HepG2 (cell line): ENCODE data around the gene ENGASE. TPM values are rescaled to one million over a fixed set of nuclear protein-coding genes. Genes with fewer than 3 reads are reported as not detected.

ENCODE experiments used
- ATAC-seq: fragments of 200-7000 bp; cut with Tn5 transposase; 3 replicates; pipeline ENCODE4 v1.9.1; 2020; ENCODE audit warnings: mild to moderate bottlenecking, moderate library complexity
- BruUV-seq: library from RNA; stranded (reverse); fragments of 400-500 nt; replicated peaks from 2 replicates; lab custom pipeline; 2021; lab: Mats Ljungman, UMichigan
- CTCF ChIA-PET: fragments of 300-600 bp; formaldehyde crosslinking; extraction: SDS; loops from one replicate; lab custom pipeline; 2021; ENCODE audit warnings: low total read pairs, inconsistent platforms, low intra/inter-chr PET ratio; lab: Yijun Ruan, JAX
- POLR2A ChIA-PET: fragments of 350-600 bp; sonication (Branson Sonifier 250); formaldehyde crosslinking; loops from one replicate; lab custom pipeline; 2020; ENCODE audit warnings: antibody characterized with exemption, inconsistent platforms; lab: Yijun Ruan, JAX
- DNase-seq: peaks from one replicate; pipeline ENCODE4 v3.0.0-alpha.2; 2015; ENCODE audit warnings: low spot score
- FAIRE-seq: peaks from 3 replicates; lab custom pipeline; 2011; peaks lifted over from hg19 to GRCh38; lab: Jason Lieb, UNC
- H2AFZ ChIP-seq: one replicate; pipeline ENCODE4 v1.6.1; 2011; ENCODE audit warnings: low read length, inconsistent platforms
- H3K27ac ChIP-seq: fragments of 300-600 bp; 3 replicates; pipeline ENCODE4 v1.8.0; 2011; ENCODE audit warnings: mixed run types, mild to moderate bottlenecking, mixed read lengths, low read length, inconsistent platforms; ENCODE audit not compliant: insufficient read depth; ENCODE audit errors: extremely low read length
- H3K27me3 ChIP-seq, 2 experiments: fragments of 200-600 bp in 1 of 2; 2 replicates in 1 of 2; 3 replicates in 1 of 2; pipeline versions ENCODE4 v1.6.0 to v1.8.0; 2011; ENCODE audit warnings: low read length in 2 of 2, mild to moderate bottlenecking in 2 of 2, moderate library complexity in 2 of 2, inconsistent platforms in 1 of 2; ENCODE audit not compliant: insufficient read depth in 2 of 2, control insufficient read depth in 1 of 2
- H3K36me3 ChIP-seq, 2 experiments: fragments of 200-600 bp in 1 of 2; replicated peaks in 1 of 2; 2 replicates in 1 of 2; 3 replicates in 1 of 2; pipeline versions ENCODE4 v1.5.1 to v1.8.0; 2011; ENCODE audit warnings: low read length in 2 of 2, inconsistent platforms in 1 of 2; ENCODE audit not compliant: insufficient read depth in 2 of 2, control insufficient read depth in 1 of 2
- H3K4me1 ChIP-seq: 2 replicates; pipeline ENCODE4 v1.5.1; 2012; ENCODE audit warnings: low read length, inconsistent platforms; ENCODE audit not compliant: insufficient read depth
- H3K4me2 ChIP-seq: 2 replicates; pipeline ENCODE4 v1.6.0; 2011; ENCODE audit warnings: low read depth, low read length, inconsistent platforms
- H3K4me3 ChIP-seq, 3 experiments: fragments of 200-600 bp in 1 of 3; sonication (generic), shearing (Covaris generic) in 1 of 3; replicated peaks in 1 of 3; 2 replicates each; pipeline ENCODE4 v1.5.1; 2011 to 2016; ENCODE audit warnings: low read length in 3 of 3, inconsistent platforms in 2 of 3, low read depth in 2 of 3, mild to moderate bottlenecking in 2 of 3, control low read depth in 1 of 3, mixed read lengths in 1 of 3; ENCODE audit not compliant: insufficient read depth in 1 of 3
- H3K79me2 ChIP-seq: one replicate; pipeline ENCODE4 v1.6.1; 2011; ENCODE audit warnings: low read length, inconsistent platforms; ENCODE audit not compliant: insufficient read depth
- H3K9ac ChIP-seq: 2 replicates; pipeline ENCODE4 v1.6.0; 2011; ENCODE audit warnings: mild to moderate bottlenecking, low read depth, low read length, inconsistent platforms; ENCODE audit not compliant: insufficient read depth
- H3K9me3 ChIP-seq: 2 replicates; pipeline ENCODE4 v1.5.1; 2012; ENCODE audit warnings: mild to moderate bottlenecking, low read length
- H4K20me1 ChIP-seq: 2 replicates; pipeline ENCODE4 v1.6.0; 2011; ENCODE audit warnings: inconsistent platforms, mild to moderate bottlenecking, low read length, moderate library complexity; ENCODE audit not compliant: insufficient read depth
- CBX5 ChIP-seq: sonication (generic); formaldehyde crosslinking; IDR thresholded peaks from 2 replicates; pipeline ENCODE4 v1.4.0; 2020; ENCODE audit warnings: missing genetic modification reagents, borderline replicate concordance
- FOXM1 ChIP-seq: sonication (generic); formaldehyde crosslinking; IDR thresholded peaks from 2 replicates; pipeline ENCODE4 v1.5.0; 2020; ENCODE audit warnings: missing genetic modification reagents
- GLI4 ChIP-seq: sonication (generic); formaldehyde crosslinking; IDR thresholded peaks from 2 replicates; pipeline ENCODE4 v1.5.1; 2020; ENCODE audit warnings: missing genetic modification reagents, mild to moderate bottlenecking, moderate library complexity, borderline replicate concordance
- KAT8 ChIP-seq: IDR thresholded peaks from 2 replicates; pipeline ENCODE4 v1.6.1; 2016; ENCODE audit warnings: missing genetic modification reagents, missing compliant biosample characterization
- KDM6A ChIP-seq: IDR thresholded peaks from 2 replicates; pipeline ENCODE4 v1.6.1; 2016; ENCODE audit warnings: low read depth
- REPIN1 ChIP-seq: sonication (generic); formaldehyde crosslinking; IDR thresholded peaks from 2 replicates; pipeline ENCODE4 v1.8.0; 2022; ENCODE audit warnings: missing genetic modification reagents, low read depth, mild to moderate bottlenecking, borderline replicate concordance
- SUZ12 ChIP-seq: fragments of 150-350 bp; IDR thresholded peaks from 2 replicates; pipeline ENCODE4 v1.6.1; 2014; ENCODE audit warnings: low read depth, low read length
- ZBTB3 ChIP-seq: sonication (generic); formaldehyde crosslinking; IDR thresholded peaks from 2 replicates; pipeline ENCODE4 v1.4.0; 2020; ENCODE audit warnings: low read depth, mild to moderate bottlenecking, moderate library complexity, missing genetic modification reagents, borderline replicate concordance
- ZNF644 ChIP-seq: IDR thresholded peaks from 2 replicates; pipeline ENCODE4 v1.6.1; 2016; ENCODE audit warnings: low read depth
- WGBS: methylation state at CpG from one replicate; pipeline ENCODE4 v1.1.6; 2017; ENCODE audit warnings: low lambda C conversion rate; 5-methylcytosine and 5-hydroxymethylcytosine counted together
- in situ Hi-C: cut with HindIII; loops from 2 replicates; pipeline ENCODE4 v1.10.0; 2017; ENCODE audit warnings: low pct_unique_long_range_greater_than_20kb; ENCODE audit not compliant: extremely low pct_ligation_motif_present
- intact Hi-C: fragments of 100-400 bp; cut with micrococcal nuclease; formaldehyde crosslinking; loops from one replicate; pipeline ENCODE4 v1.10.0; 2022; ENCODE audit not compliant: unreplicated experiment
- polyA plus RNA-seq, 8 experiments: library from polyadenylated mRNA; depleted of rRNA in 3 of 8; stranded (reverse) in 7 of 8; unstranded in 1 of 8; fragments of >200 nt; fragmentation: Illumina TruSeq in 4 of 8; extraction: Trizol in 4 of 8; gene quantifications; 2 replicates each; pipeline versions ENCODE4 v1.2.1 to v1.2.3, GENCODE V29; 2011 to 2016; ENCODE audit warnings: low read depth in 4 of 8, missing spikeins in 1 of 8, mixed read lengths in 1 of 8; ENCODE audit not compliant: insufficient read depth in 1 of 8
- total RNA-seq, 5 experiments: library from RNA; depleted of rRNA; stranded (reverse); fragments of >200 nt; fragmentation: Illumina TruSeq; extraction: Trizol; gene quantifications; 2 replicates each; pipeline ENCODE4 v1.2.3, GENCODE V29; 2016; ENCODE audit warnings: low read depth in 1 of 5
- TF ChIP-seq, protein P1 (sequence below): sonication (generic); formaldehyde crosslinking; IDR thresholded peaks from 2 replicates; pipeline ENCODE4 v1.5.1; 2020; ENCODE audit warnings: mild to moderate bottlenecking, missing genetic modification reagents
- TF ChIP-seq, protein P2 (sequence below): sonication (generic); formaldehyde crosslinking; IDR thresholded peaks from 2 replicates; pipeline ENCODE4 v1.4.0; 2020; ENCODE audit warnings: missing genetic modification reagents

Gene ENGASE
- total and polyA plus RNA-seq, 2 of the 13 experiments (the other 11 are each of a cell fraction or from before 2014, with no cell fraction given) = 10.6 to 18.1 TPM

DNA sequence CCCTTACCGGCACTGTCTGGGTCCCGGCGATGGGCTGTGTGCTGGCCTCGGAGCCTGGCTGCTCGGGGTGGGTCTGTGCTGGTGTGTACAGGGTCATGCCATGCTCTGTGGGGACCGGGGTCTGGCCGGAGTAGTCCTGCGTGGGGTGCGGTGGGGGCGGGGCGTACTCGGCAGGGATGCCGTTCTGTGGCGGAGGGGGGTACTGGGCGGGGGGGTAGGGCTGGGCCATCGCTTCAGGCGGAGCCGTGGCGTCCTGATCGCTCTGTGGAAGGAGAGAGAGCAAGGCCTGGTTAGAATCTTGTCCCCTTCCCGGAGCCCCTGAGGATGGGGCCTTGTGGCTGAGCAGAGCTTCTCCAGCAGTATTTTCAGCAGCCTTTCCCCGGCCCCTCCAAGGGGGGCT, 40.9 kb downstream of the ENGASE start:
- CTCF ChIA-PET = no interaction called here
- no peak overlapping the region for H3K4me2 ChIP-seq
- no peak overlapping the region for H2AFZ ChIP-seq
- BruUV-seq = no TSS peak
- in situ Hi-C loops = no loop called here
- no peak for ATAC-seq
- TF ChIP-seq GLI4 (CRISPR knock-in tag) = no peak
- no peak for TF ChIP-seq KAT8 (CRISPR knock-in tag)
- TF ChIP-seq ZBTB3 = no peak
- TF ChIP-seq SUZ12 = no peak
- TF ChIP-seq FOXM1 (CRISPR knock-in tag) = no peak
- TF ChIP-seq REPIN1 = no peak
- no peak for TF ChIP-seq ZNF644 (CRISPR knock-in tag)
- TF ChIP-seq KDM6A (CRISPR knock-in tag) = no peak
- TF ChIP-seq, protein P1, sequence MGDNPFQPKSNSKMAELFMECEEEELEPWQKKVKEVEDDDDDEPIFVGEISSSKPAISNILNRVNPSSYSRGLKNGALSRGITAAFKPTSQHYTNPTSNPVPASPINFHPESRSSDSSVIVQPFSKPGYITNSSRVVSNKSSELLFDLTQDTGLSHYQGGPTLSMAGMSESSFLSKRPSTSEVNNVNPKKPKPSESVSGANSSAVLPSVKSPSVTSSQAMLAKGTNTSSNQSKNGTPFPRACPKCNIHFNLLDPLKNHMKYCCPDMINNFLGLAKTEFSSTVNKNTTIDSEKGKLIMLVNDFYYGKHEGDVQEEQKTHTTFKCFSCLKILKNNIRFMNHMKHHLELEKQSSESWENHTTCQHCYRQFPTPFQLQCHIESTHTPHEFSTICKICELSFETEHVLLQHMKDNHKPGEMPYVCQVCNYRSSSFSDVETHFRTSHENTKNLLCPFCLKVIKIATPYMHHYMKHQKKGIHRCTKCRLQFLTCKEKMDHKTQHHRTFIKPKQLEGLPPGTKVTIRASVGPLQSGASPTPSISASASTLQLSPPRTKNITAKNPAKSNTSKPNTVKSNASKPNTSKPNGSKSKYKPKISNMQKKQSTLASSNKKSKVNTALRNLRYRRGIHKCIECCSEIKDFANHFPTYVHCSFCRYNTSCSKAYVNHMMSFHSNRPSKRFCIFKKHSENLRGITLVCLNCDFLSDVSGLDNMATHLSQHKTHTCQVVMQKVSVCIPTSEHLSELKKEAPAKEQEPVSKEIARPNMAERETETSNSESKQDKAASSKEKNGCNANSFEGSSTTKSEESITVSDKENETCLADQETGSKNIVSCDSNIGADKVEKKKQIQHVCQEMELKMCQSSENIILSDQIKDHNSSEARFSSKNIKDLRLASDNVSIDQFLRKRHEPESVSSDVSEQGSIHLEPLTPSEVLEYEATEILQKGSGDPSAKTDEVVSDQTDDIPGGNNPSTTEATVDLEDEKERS (CRISPR knock-in tag) = no peak
- no peak for TF ChIP-seq CBX5
- TF ChIP-seq, protein P2, sequence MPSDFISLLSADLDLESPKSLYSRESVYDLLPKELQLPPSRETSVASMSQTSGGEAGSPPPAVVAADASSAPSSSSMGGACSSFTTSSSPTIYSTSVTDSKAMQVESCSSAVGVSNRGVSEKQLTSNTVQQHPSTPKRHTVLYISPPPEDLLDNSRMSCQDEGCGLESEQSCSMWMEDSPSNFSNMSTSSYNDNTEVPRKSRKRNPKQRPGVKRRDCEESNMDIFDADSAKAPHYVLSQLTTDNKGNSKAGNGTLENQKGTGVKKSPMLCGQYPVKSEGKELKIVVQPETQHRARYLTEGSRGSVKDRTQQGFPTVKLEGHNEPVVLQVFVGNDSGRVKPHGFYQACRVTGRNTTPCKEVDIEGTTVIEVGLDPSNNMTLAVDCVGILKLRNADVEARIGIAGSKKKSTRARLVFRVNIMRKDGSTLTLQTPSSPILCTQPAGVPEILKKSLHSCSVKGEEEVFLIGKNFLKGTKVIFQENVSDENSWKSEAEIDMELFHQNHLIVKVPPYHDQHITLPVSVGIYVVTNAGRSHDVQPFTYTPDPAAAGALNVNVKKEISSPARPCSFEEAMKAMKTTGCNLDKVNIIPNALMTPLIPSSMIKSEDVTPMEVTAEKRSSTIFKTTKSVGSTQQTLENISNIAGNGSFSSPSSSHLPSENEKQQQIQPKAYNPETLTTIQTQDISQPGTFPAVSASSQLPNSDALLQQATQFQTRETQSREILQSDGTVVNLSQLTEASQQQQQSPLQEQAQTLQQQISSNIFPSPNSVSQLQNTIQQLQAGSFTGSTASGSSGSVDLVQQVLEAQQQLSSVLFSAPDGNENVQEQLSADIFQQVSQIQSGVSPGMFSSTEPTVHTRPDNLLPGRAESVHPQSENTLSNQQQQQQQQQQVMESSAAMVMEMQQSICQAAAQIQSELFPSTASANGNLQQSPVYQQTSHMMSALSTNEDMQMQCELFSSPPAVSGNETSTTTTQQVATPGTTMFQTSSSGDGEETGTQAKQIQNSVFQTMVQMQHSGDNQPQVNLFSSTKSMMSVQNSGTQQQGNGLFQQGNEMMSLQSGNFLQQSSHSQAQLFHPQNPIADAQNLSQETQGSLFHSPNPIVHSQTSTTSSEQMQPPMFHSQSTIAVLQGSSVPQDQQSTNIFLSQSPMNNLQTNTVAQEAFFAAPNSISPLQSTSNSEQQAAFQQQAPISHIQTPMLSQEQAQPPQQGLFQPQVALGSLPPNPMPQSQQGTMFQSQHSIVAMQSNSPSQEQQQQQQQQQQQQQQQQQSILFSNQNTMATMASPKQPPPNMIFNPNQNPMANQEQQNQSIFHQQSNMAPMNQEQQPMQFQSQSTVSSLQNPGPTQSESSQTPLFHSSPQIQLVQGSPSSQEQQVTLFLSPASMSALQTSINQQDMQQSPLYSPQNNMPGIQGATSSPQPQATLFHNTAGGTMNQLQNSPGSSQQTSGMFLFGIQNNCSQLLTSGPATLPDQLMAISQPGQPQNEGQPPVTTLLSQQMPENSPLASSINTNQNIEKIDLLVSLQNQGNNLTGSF (CRISPR knock-in tag) = no peak
- TF ChIP-seq, all 625 proteins: peak for 0
- no peak overlapping the region for H3K4me3 ChIP-seq
- FAIRE-seq = no peak
- H3K9ac ChIP-seq = no peak overlapping the region
- no peak for DNase-seq
- intact Hi-C loops = no loop called here
- no peaks in the 10 kb centered on the region for H3K4me1 ChIP-seq
- no peaks in the 10 kb centered on the region; the same call in none of the 2 replicates for H4K20me1 ChIP-seq
- H3K9me3 ChIP-seq = no peaks in the 10 kb centered on the region
- H3K79me2 ChIP-seq = no peaks in the 10 kb centered on the region
- WGBS = 18% methylated on average over 20 of the region's 22 CpGs
- H3K27ac ChIP-seq = no peak overlapping the region
- POLR2A ChIA-PET = no interaction called here
- H3K36me3 ChIP-seq = no peaks in the 10 kb centered on the region
- H3K27me3 ChIP-seq = peaks cover 47 to 91% of the 10 kb centered on the region in 2 experiments
